GM21825 (cell line): ENCODE results near the gene BBS12.

ENCODE experiments used
- ATAC-seq: cut with Tn5 transposase; IDR thresholded peaks from one replicate; pipeline ENCODE4 v1.9.1; 2021; ENCODE audit warnings: mild to moderate bottlenecking, moderate library complexity; ENCODE audit not compliant: unreplicated experiment

BBS12 gene

GRCh38 chr4:122712782-122713181 lies 19.7 kb upstream of the BBS12 start:
- no peak for ATAC-seq

GRCh38 chr4:122715221-122715620 lies 17.3 kb upstream of the BBS12 start:
- no peak for ATAC-seq

DNA sequence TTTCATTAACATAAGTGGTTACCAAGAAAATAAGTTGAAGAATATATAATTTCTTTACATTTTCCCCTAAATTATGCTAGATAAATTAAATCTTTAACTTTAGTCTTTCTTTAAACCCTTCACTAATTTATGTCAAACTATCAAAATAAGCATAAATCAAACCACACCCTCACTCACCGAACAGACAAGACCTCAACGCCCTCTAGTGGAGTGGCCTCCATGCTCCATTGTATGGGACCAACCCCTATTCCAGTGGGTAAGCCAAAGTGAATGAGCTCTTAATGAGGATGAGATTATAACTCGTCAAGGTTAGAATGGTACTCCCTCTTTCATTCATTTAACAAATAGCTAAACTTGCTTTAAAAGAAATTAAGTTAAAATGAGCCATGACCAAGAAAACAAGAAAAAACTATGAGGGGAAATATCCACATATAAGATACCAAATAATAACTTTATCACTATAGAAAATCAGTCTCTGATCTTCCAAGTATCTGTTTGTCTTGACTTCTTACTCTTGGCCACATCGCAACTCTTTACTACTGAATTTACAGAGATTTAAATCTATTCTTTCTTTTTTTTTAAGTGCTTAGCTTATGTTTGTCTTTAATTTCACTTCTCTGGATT lies 15.6 kb upstream of the BBS12 start:
- ATAC-seq, result peak; percentile 75

GRCh38 chr4:122718281-122718680 lies 14.2 kb upstream of the BBS12 start:
- ATAC-seq, result no peak

DNA sequence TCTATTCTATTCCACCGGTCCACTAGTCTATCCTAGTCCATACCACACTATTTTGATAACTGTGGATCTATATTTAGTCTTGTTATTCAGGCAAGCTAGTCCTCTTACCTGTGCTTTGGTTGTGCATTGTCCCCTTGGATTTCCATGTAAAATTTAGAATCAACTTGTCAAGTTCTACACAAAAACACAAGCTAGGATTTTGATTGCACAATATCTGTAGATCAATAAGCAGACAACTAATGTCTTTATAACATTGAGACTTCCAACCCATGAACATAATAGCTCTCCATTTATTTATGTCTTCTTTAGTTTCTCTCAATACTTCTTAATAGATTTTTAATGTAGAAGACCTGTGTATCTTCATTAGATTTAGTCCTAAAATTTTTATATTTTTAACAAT lies 10.2 kb upstream of the BBS12 start:
- no peak for ATAC-seq

DNA sequence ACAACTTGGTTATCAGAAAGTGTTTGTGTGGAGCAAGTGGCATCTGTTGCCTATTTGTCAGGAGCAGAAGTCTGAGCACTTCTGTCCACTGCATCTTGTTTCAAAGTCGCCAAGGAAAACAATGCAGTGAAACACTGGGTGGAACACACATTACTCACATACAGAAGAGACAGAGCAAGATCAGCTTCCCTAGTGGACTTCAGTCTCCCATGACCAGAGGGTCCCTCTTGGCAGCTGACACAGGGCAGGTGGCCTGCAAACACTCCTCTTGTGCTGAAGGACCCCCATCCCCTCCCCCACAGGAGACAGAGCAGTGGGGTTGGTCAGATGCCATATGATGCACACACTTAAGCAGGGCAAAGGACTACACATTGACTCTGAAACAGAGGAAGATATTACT lies 3.6 kb upstream of the BBS12 start:
- ATAC-seq, result no peak

DNA sequence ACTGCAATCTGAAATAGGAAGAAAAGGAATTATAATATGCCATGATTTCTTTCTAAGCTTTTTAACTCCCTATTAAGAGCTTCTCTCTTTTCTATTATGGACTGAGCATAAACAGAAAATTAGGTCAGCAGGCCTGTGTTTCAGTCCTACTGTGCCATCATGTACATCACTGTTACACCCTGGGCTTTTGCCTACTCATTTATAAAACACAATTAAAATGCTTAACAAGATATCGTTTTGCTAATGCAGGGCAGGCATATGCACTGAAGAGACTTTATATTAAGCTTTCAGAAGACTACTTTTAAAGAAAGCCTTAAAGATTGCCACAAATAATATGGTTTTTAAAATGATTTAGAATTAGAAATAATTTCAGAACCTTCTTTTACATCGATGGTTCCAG lies 828 bp upstream of the BBS12 start:
- no peak for ATAC-seq

- ATAC-seq, result no peak
These were observed 1.2 kb downstream of the BBS12 start for GRCh38 chr4:122733787-122734120.

DNA sequence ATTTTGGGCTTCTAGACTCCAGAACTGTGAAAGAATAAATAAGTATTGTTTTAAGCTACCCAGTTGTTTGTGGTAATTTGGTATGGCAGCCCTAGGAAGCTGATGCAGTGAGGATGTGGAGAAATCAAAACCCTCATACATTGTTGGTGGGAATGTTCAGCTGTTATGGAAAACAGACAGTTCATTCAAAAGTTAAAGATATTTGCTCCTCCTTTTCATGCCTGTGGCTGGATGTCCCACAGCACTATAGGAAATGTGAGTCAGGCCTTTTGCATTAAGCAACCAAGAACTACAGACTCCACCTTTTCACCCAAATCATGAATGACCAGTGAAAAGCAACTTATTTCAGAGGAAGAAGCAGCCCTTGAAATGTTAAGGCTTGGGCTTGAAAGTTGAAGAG lies 6.7 kb downstream of the BBS12 start:
- no peak for ATAC-seq

DNA sequence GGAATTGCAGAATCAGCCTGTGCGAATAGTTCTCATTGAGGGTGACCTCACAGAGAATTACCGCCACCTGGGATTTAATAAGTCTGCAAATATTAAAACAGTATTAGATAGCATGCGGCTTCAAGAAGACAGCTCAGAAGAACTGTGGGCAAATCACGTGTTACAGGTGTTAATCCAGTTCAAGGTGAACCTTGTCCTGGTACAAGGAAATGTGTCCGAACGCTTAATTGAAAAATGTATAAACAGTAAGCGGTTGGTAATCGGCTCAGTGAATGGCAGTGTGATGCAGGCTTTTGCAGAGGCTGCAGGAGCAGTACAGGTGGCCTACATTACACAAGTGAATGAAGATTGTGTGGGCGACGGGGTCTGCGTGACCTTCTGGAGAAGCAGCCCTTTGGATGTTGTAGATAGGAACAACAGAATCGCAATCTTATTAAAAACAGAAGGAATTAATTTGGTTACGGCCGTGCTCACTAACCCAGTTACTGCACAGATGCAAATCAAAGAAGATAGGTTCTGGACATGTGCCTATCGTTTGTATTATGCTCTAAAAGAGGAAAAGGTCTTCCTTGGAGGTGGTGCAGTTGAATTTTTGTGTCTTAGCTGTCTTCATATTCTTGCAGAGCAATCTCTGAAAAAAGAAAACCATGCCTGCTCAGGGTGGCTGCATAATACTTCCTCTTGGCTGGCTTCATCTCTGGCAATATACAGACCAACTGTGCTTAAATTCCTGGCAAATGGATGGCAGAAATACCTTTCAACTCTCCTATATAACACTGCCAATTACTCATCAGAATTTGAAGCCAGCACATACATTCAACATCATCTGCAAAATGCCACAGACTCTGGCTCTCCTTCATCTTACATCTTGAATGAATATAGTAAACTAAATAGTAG lies 10.7 kb downstream of the BBS12 start:
- no peak for ATAC-seq

- no peak for ATAC-seq
These were observed 11.7 kb downstream of the BBS12 start for GRCh38 chr4:122744229-122744628.

DNA sequence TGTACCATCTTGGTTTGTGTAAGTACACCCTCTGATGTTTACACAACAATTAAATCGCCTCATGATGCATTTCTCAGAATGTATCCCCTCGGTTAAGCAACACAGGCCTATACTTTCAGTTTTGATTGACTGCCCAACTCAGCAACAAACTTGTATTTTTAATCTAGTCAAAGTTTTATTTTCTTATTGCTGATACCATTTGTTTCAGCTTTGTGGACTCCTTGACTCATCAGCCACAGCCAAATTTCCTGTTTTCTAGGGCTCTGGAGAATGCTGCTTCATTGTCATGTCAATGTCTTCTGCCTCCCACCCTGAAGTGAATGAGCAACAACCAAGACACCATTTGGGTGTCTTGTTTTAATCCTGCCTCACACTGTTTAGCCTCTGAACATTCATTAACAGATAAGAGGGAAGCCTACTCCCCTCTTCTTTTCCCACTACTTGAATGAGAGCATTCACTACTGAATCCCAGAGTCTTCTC lies 14.0 kb downstream of the BBS12 start:
- no peak for ATAC-seq

DNA sequence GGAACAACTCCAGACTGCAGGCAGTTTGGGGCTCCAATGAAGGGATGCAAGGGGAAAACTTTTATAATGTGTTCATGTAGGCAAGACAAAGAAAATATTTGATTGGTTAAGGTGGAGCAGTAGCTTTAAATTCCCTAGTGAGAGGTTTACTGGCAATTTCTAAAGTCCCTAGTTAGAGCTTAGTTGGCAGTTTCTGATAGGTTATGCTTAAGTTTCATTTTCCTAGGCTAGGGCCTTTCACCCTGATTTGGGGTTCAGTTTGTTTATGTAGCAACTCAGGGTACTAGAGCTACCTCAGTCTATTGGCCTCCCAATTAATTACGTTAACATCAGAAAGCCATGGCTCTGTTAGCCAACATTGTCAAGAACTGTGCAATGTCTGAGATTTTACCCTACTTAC lies 14.6 kb downstream of the BBS12 start:
- ATAC-seq, result no peak

- no peak for ATAC-seq
These were observed 15.4 kb downstream of the BBS12 start for GRCh38 chr4:122747883-122748282.

- no peak for ATAC-seq
These were observed 17.4 kb downstream of the BBS12 start for GRCh38 chr4:122749704-122750454.

GRCh38 chr4:122755675-122756074 lies 23.2 kb downstream of the BBS12 start:
- no peak for ATAC-seq

DNA sequence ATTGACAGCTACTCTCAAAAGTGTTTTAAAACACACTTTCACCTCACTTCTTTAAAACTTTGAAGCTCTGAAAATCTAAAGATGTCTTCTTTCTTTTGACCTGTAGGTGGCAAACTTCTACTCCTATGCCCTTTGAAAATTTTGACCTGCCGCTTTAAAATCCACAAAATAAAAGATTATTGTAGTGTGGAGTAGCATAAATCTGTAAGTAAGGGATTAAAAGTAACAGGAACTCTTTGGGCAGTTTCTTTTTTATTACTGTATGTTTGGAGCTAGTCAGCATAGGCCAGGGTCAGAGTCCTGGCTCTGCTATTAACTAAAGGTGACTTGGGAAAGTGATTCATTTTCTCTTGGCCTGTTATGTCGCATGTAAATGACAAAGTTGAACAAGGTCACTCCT lies 25.5 kb downstream of the BBS12 start:
- ATAC-seq, result no peak

GRCh38 chr4:122759639-122760310 lies 27.3 kb downstream of the BBS12 start:
- ATAC-seq, result no peak

DNA sequence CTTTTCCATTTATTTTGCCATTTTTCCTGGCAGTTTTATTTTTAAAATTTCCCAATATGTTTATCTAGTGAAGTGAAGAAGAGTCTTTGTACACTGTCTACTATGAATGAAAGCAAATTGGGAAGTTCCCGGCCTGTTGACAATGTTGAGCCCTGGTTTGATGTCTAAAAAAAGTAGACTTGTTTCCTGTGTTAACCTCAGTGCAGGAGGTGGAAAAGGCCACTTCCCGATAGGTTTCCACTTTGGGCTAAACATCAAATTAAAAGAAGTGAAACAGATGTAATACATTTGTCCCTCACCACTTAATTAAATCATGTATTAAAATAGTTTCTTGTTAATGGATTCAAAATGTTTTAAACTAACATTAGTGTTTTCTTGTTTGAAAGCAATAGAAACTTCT lies 30.0 kb downstream of the BBS12 start:
- ATAC-seq, result no peak

GRCh38 chr4:122762966-122763716 lies 30.6 kb downstream of the BBS12 start:
- no peak for ATAC-seq
